ENCODE data around the gene HDAC5.
"Not testable (repeated sequence)": the region's sequence is repeated elsewhere in the genome, so short reads cannot be mapped to it uniquely, and the experiment has no call there.

The HDAC5 gene

GRCh38 chr17:44053125-44053872 lies 70.1 kb downstream of the HDAC5 start:
- DNase-seq (ENCODE audit: low read depth): no peak
- TF ChIP-seq CTCF (IDR thresholded peaks at IDR 0.05; ENCODE audit: insufficient read depth, low read depth, low read length, missing control alignments): no peak
- no peak overlapping the region for H3K4me3 ChIP-seq (ENCODE audit: low read length)

- no peak overlapping the region for H3K4me3 ChIP-seq (ENCODE audit: low read length)
- no peak for TF ChIP-seq CTCF (IDR thresholded peaks at IDR 0.05; ENCODE audit: insufficient read depth, low read depth, low read length, missing control alignments)
- DNase-seq (ENCODE audit: low read depth): no peak
Measured at GRCh38 chr17:44049294-44050060, 74.0 kb downstream of the HDAC5 start.

- not testable (repeated sequence) for H3K4me3 ChIP-seq (ENCODE audit: low read length); DNase-seq (ENCODE audit: low read depth)
Measured at GRCh38 chr17:44046893-44047292, 76.5 kb downstream of the HDAC5 start.

- TF ChIP-seq CTCF (IDR thresholded peaks at IDR 0.05; ENCODE audit: insufficient read depth, low read depth, low read length, missing control alignments): no peak
- DNase-seq (ENCODE audit: low read depth): no peak
- no peak overlapping the region for H3K4me3 ChIP-seq (ENCODE audit: low read length)
Measured at GRCh38 chr17:44045486-44045885, 78.0 kb downstream of the HDAC5 start.

- H3K4me3 ChIP-seq (ENCODE audit: low read length): no peak overlapping the region
- DNase-seq (ENCODE audit: low read depth): peak; percentile 67
- no peak for TF ChIP-seq CTCF (IDR thresholded peaks at IDR 0.05; ENCODE audit: insufficient read depth, low read depth, low read length, missing control alignments)
Measured at GRCh38 chr17:44044071-44044470, 79.4 kb downstream of the HDAC5 start.

GRCh38 chr17:44043272-44043696 lies 80.2 kb downstream of the HDAC5 start:
- DNase-seq (ENCODE audit: low read depth): peak; percentile 23
- TF ChIP-seq CTCF (IDR thresholded peaks at IDR 0.05; ENCODE audit: insufficient read depth, low read depth, low read length, missing control alignments): no peak
- H3K4me3 ChIP-seq (ENCODE audit: low read length): no peak overlapping the region

GRCh38 chr17:44039829-44040635 lies 83.4 kb downstream of the HDAC5 start:
- H3K4me3 ChIP-seq (ENCODE audit: low read length): no peak overlapping the region
- no peak for TF ChIP-seq CTCF (IDR thresholded peaks at IDR 0.05; ENCODE audit: insufficient read depth, low read depth, low read length, missing control alignments)
- peak; percentile 71 for DNase-seq (ENCODE audit: low read depth)

All from epithelial cell of esophagus (primary cell).